Right atrium auricular region (tissue), 2 donors: Measurements from ENCODE around the gene GPR55. TPM values are rescaled to one million over a fixed set of nuclear protein-coding genes. Genes with fewer than 3 reads are reported as not detected.

ENCODE experiments used
- DNase-seq: peaks from one replicate; pipeline ENCODE4 v3.0.0-alpha.2; 2019; ENCODE audit warnings: low spot score
- H3K27ac ChIP-seq, 2 donors: fragments of 200-600 bp; sonication (generic); 1 replicate in 1 of 2; 2 replicates in 1 of 2; pipeline ENCODE4 v1.5.1; 2016 to 2019
- H3K27me3 ChIP-seq, 2 donors: fragments of 200-600 bp; sonication (generic); one replicate each; pipeline versions ENCODE4 v1.5.1 to v1.6.0; 2017 to 2019
- H3K36me3 ChIP-seq: fragments of 200-600 bp; sonication (generic); one replicate; pipeline ENCODE4 v1.5.1; 2016
- H3K4me1 ChIP-seq, 2 donors: fragments of 200-600 bp; sonication (generic); one replicate each; pipeline versions ENCODE4 v1.5.1 to v1.6.0; 2017 to 2019
- H3K4me3 ChIP-seq, 2 donors: fragments of 200-600 bp; sonication (generic); 1 replicate in 1 of 2; 2 replicates in 1 of 2; pipeline ENCODE4 v1.5.1; 2017 to 2019; ENCODE audit warnings: mild to moderate bottlenecking in 1 of 2, moderate library complexity in 1 of 2
- H3K9me3 ChIP-seq, 2 donors: fragments of 200-600 bp; sonication (generic); one replicate each; pipeline ENCODE4 v1.5.1; 2019
- total RNA-seq, 2 donors: library from RNA; depleted of rRNA; stranded (reverse); fragments of >200 nt; gene quantifications; one replicate each; pipeline ENCODE4 v1.1.0, GENCODE V29; 2016
- TF ChIP-seq, protein P1 (sequence below), 2 donors: fragments of 200-600 bp; sonication (generic); IDR thresholded peaks; one replicate each; pipeline ENCODE4 v1.5.1; 2019; ENCODE audit warnings: antibody characterized with exemption in 2 of 2

GPR55 gene
- total RNA-seq, 2 donors from 2014 or later, result not detected

GRCh38 chr2:230957756-230958391 is 32.8 kb upstream of the GPR55 start:
- H3K4me3 ChIP-seq, result peak overlapping the region; percentile 17 to 31
- DNase-seq, result no peak
- H3K4me1 ChIP-seq, result peaks cover 0 to 10% of the 10 kb centered on the region in 2 donors
- TF ChIP-seq, protein P1, sequence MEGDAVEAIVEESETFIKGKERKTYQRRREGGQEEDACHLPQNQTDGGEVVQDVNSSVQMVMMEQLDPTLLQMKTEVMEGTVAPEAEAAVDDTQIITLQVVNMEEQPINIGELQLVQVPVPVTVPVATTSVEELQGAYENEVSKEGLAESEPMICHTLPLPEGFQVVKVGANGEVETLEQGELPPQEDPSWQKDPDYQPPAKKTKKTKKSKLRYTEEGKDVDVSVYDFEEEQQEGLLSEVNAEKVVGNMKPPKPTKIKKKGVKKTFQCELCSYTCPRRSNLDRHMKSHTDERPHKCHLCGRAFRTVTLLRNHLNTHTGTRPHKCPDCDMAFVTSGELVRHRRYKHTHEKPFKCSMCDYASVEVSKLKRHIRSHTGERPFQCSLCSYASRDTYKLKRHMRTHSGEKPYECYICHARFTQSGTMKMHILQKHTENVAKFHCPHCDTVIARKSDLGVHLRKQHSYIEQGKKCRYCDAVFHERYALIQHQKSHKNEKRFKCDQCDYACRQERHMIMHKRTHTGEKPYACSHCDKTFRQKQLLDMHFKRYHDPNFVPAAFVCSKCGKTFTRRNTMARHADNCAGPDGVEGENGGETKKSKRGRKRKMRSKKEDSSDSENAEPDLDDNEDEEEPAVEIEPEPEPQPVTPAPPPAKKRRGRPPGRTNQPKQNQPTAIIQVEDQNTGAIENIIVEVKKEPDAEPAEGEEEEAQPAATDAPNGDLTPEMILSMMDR (IDR thresholded peaks at IDR 0.05), result no peak
- no peaks in the 10 kb centered on the region for H3K9me3 ChIP-seq
- no peak overlapping the region for H3K27ac ChIP-seq
- H3K27me3 ChIP-seq, result no peaks in the 10 kb centered on the region
- no peaks in the 10 kb centered on the region for H3K36me3 ChIP-seq

DNA sequence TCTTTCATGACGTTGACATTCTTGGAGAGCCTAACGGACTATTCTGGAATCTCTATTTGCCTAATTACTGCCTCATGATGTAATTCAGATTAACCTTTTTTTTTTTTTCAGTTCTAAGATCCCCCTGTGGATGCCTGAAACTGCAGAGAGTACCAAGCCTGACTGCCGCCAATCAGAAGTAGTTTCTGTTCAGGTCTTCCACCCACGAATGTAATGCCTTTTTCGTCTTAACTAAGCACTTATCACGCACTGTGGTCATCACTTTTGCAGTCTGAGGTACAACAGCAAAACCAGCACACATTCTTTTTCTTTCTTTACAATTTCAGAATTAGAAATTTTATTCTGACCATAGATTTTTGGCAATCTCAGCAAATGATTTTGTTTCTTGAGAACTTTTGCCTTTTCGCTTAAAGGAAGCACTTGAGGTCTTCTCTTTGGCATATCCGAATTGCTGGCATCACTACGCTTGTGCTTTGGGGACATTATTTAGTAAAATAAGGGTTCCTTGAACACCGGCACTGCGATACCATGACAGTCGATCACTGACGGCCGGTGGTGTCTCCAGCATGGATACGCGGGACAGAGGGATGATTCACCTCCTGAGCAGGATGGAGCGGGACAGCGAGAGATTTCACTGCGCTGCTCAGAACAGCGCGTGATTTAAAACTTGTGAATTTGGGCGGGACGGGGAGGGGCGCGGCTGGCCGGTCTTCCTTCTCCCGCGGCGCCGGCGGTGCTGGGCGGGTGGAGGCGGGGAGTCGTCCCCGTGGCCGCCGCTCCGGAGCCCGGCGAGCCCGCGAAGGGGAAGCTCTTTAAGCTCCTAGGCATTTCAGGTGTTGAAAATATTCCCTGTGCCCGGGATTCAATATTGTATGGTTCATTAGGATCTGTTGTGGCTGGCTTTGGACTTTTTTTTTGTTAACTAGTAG is 32.0 kb upstream of the GPR55 start:
- H3K27ac ChIP-seq, result no peak overlapping the region
- H3K4me3 ChIP-seq, result peak overlapping the region; percentile 17 to 31
- peaks cover 0 to 10% of the 10 kb centered on the region in 2 donors for H3K4me1 ChIP-seq
- no peaks in the 10 kb centered on the region for H3K27me3 ChIP-seq
- H3K9me3 ChIP-seq, result no peaks in the 10 kb centered on the region
- H3K36me3 ChIP-seq, result no peaks in the 10 kb centered on the region
- peak; percentile 60 for DNase-seq
- TF ChIP-seq, protein P1 (IDR thresholded peaks at IDR 0.05), result no peak

- no peak overlapping the region for H3K4me3 ChIP-seq
- peaks cover 0 to 10% of the 10 kb centered on the region in 2 donors for H3K4me1 ChIP-seq
- TF ChIP-seq, protein P1 (IDR thresholded peaks at IDR 0.05), result no peak
- H3K27me3 ChIP-seq, result no peaks in the 10 kb centered on the region
- H3K36me3 ChIP-seq, result no peaks in the 10 kb centered on the region
- DNase-seq, result no peak
- H3K9me3 ChIP-seq, result no peaks in the 10 kb centered on the region
- H3K27ac ChIP-seq, result no peak overlapping the region
Observed at GRCh38 chr2:230955163-230955737, 30.2 kb upstream of the GPR55 start.

GRCh38 chr2:230954746-230955145 is 29.7 kb upstream of the GPR55 start:
- no peak overlapping the region for H3K4me3 ChIP-seq
- TF ChIP-seq, protein P1 (IDR thresholded peaks at IDR 0.05), result no peak
- H3K9me3 ChIP-seq, result no peaks in the 10 kb centered on the region
- peaks cover 0 to 10% of the 10 kb centered on the region in 2 donors for H3K4me1 ChIP-seq
- DNase-seq, result no peak
- H3K27ac ChIP-seq, result no peak overlapping the region
- H3K36me3 ChIP-seq, result no peaks in the 10 kb centered on the region
- no peaks in the 10 kb centered on the region for H3K27me3 ChIP-seq

DNA sequence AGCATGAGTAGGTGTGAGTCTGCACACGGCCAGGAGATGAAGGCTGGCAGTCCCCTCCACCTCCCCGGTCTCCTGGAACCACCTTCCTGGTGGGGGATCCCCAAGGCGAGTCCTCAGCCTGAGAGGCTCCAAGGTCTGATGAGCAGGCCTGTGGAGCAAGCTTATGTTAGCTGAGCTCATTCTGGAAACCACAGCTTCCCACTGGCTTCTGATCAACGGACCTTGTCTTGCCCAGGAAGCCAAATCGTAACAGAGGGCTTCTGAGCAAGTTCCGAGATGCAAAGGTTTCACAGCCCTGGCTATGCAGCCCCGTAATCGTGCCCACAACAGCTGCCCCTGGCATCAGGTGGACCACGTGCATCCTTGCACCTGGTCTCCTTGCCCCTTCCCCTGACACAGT is 28.8 kb upstream of the GPR55 start:
- no peak overlapping the region for H3K4me3 ChIP-seq
- H3K27me3 ChIP-seq, result no peaks in the 10 kb centered on the region
- TF ChIP-seq, protein P1 (IDR thresholded peaks at IDR 0.05), result no peak
- peaks cover 0 to 10% of the 10 kb centered on the region in 2 donors for H3K4me1 ChIP-seq
- H3K9me3 ChIP-seq, result no peaks in the 10 kb centered on the region
- H3K36me3 ChIP-seq, result no peaks in the 10 kb centered on the region
- H3K27ac ChIP-seq, result no peak overlapping the region
- DNase-seq, result no peak
